ENCODE data around the gene LACTBL1.

- TF ChIP-seq CTCF (conservative IDR thresholded peaks at IDR 0.05; ENCODE audit: low read length) (no peak), EZH2phosphoT487 (IDR thresholded peaks at IDR 0.05; ENCODE audit: borderline replicate concordance, low read depth, low read length) (no peak)
Observed at GRCh38 chr1:22941257-22941656, 31.4 kb downstream of the LACTBL1 start.
